K562 (cell line): ENCODE results near the gene FAM171A1. TPM values are rescaled to one million over a fixed set of nuclear protein-coding genes. Genes with fewer than 3 reads are reported as not detected.

Experiments used
- ATAC-seq: fragments of 200-7000 bp; cut with Tn5 transposase; 3 replicates; pipeline ENCODE4 v1.9.1; 2020; ENCODE audit warnings: moderate library complexity
- BruUV-seq: library from RNA; stranded (reverse); fragments of 400-500 nt; replicated peaks from 2 replicates; lab custom pipeline; 2021; lab: Mats Ljungman, UMichigan
- CTCF ChIA-PET: fragments of 300-600 bp; formaldehyde crosslinking; extraction: SDS; loops from one replicate; lab custom pipeline; 2021; ENCODE audit warnings: low intra/inter-chr PET ratio; lab: Yijun Ruan, JAX
- POLR2A ChIA-PET: fragments of 300-600, 350-650 bp; sonication (Branson Sonifier 250); formaldehyde crosslinking; extraction: SDS; loops from one replicate; lab custom pipeline; 2021; ENCODE audit warnings: antibody characterized with exemption, inconsistent platforms; lab: Yijun Ruan, JAX
- DNase-seq, 4 experiments: peaks; one replicate each; pipeline versions ENCODE4 v3.0.0 to v3.0.0-alpha.2; 2011 to 2018; ENCODE audit warnings: low spot score in 3 of 4, mixed read lengths in 3 of 4; ENCODE audit errors: extremely low read depth in 1 of 4
- FAIRE-seq: peaks from 2 replicates; lab custom pipeline; 2011; peaks lifted over from hg19 to GRCh38; lab: Jason Lieb, UNC
- H2AFZ ChIP-seq: 2 replicates; pipeline ENCODE4 v1.6.0; 2011; ENCODE audit warnings: low read depth, low read length, control low read depth, inconsistent platforms
- H3K27ac ChIP-seq: fragments of 200-600 bp; 3 replicates; pipeline ENCODE4 v1.8.0; 2011; ENCODE audit warnings: low read depth, mild to moderate bottlenecking, control low read depth, inconsistent platforms, low read length, moderate library complexity, mixed read lengths; ENCODE audit errors: extremely low read depth
- H3K27me3 ChIP-seq, 2 experiments: fragments of 300-600 bp in 1 of 2; 2 replicates in 1 of 2; 3 replicates in 1 of 2; pipeline versions ENCODE4 v1.6.0 to v1.8.0; 2011; ENCODE audit warnings: inconsistent platforms in 2 of 2, low read length in 2 of 2, mild to moderate bottlenecking in 1 of 2, mixed read lengths in 1 of 2, moderate library complexity in 1 of 2; ENCODE audit not compliant: control insufficient read depth in 2 of 2, insufficient read depth in 2 of 2
- H3K36me3 ChIP-seq: fragments of 300-600 bp; 3 replicates; pipeline ENCODE4 v1.8.0; 2011; ENCODE audit warnings: mild to moderate bottlenecking, low read length, inconsistent platforms; ENCODE audit not compliant: control insufficient read depth, insufficient read depth
- H3K4me1 ChIP-seq, 2 experiments: fragments of 200-600 bp in 1 of 2; replicated peaks in 1 of 2; 2 replicates in 1 of 2; 3 replicates in 1 of 2; pipeline versions ENCODE4 v1.5.1 to v1.8.0; 2011; ENCODE audit warnings: inconsistent platforms in 2 of 2, low read length in 2 of 2, mild to moderate bottlenecking in 1 of 2, mixed read lengths in 1 of 2, moderate library complexity in 1 of 2; ENCODE audit not compliant: control insufficient read depth in 2 of 2, insufficient read depth in 2 of 2
- H3K4me2 ChIP-seq: 2 replicates; pipeline ENCODE4 v1.6.1; 2011; ENCODE audit warnings: low read length, control low read depth, inconsistent platforms, mixed read lengths; ENCODE audit not compliant: insufficient read depth
- H3K4me3 ChIP-seq: fragments of 200-600 bp; sonication (generic), shearing (Covaris generic); 2 replicates; pipeline ENCODE4 v1.5.1; 2016; ENCODE audit warnings: control low read depth, inconsistent platforms
- H3K79me2 ChIP-seq: fragments of 200-600 bp; 3 replicates; pipeline ENCODE4 v1.8.0; 2011; ENCODE audit warnings: low read length, inconsistent platforms; ENCODE audit not compliant: control insufficient read depth, insufficient read depth
- H3K9ac ChIP-seq, 2 experiments: 2 replicates each; pipeline versions ENCODE4 v1.6.0 to v1.6.1; 2011; ENCODE audit warnings: low read depth in 2 of 2, low read length in 2 of 2, control low read depth in 1 of 2, inconsistent platforms in 1 of 2, mild to moderate bottlenecking in 1 of 2, mixed read lengths in 1 of 2; ENCODE audit not compliant: insufficient read depth in 1 of 2
- H3K9me1 ChIP-seq: one replicate; pipeline ENCODE4 v1.6.0; 2011; ENCODE audit warnings: inconsistent platforms, mild to moderate bottlenecking, low read length, moderate library complexity; ENCODE audit not compliant: control insufficient read depth, insufficient read depth
- H3K9me3 ChIP-seq: replicated peaks from 2 replicates; pipeline ENCODE4 v1.5.1; 2011; ENCODE audit warnings: low read depth, low read length, inconsistent platforms; ENCODE audit not compliant: control insufficient read depth, insufficient read depth
- H4K20me1 ChIP-seq: replicated peaks from 2 replicates; pipeline ENCODE4 v1.6.1; 2011; ENCODE audit warnings: low read length, inconsistent platforms, mixed read lengths; ENCODE audit not compliant: control insufficient read depth, insufficient read depth
- CEBPG ChIP-seq, 3 experiments: fragments of 200-800 bp in 1 of 3; sonication (Bioruptor generic) in 1 of 3; sonication (generic) in 1 of 3; formaldehyde crosslinking in 1 of 3; IDR thresholded peaks in 2 of 3; conservative IDR thresholded peaks in 1 of 3; 2 replicates each; pipeline versions ENCODE4 v1.6.1 to v1.8.0; 2016 to 2022; ENCODE audit warnings: missing compliant biosample characterization in 2 of 3, missing genetic modification characterization in 2 of 3, mild to moderate bottlenecking in 1 of 3, missing genetic modification reagents in 1 of 3
- CHCHD3 ChIP-seq: fragments of 250-450 bp; sonication (Bioruptor Pico); IDR thresholded peaks from 2 replicates; pipeline ENCODE4 v2.1.2; 2022; ENCODE audit warnings: mild to moderate bottlenecking
- CREB1 ChIP-seq, 2 experiments: sonication (generic) in 1 of 2; formaldehyde crosslinking in 1 of 2; IDR thresholded peaks; 2 replicates each; pipeline versions ENCODE4 v1.6.1 to v1.8.0; 2012 to 2022; ENCODE audit warnings: inconsistent platforms in 1 of 2, mild to moderate bottlenecking in 1 of 2, missing genetic modification reagents in 1 of 2, moderate library complexity in 1 of 2
- DMBX1 ChIP-seq: fragments of 250-450 bp; sonication (Bioruptor Pico); IDR thresholded peaks from 2 replicates; pipeline ENCODE4 v1.8.0; 2022; ENCODE audit warnings: inconsistent platforms, mild to moderate bottlenecking, moderate library complexity, borderline replicate concordance
- HDAC1 ChIP-seq, 2 experiments: fragments of 450-650 bp; IDR thresholded peaks; 2 replicates each; pipeline ENCODE4 v1.6.1; 2016 to 2017; ENCODE audit warnings: inconsistent platforms in 1 of 2, mild to moderate bottlenecking in 1 of 2, moderate library complexity in 1 of 2
- KDM5B ChIP-seq: fragments of 200-600 bp; sonication (generic); IDR thresholded peaks from 2 replicates; pipeline ENCODE4 v1.6.1; 2012; ENCODE audit warnings: low read depth, mild to moderate bottlenecking, moderate library complexity, low read length, control low read depth, inconsistent platforms; ENCODE audit not compliant: insufficient replicate concordance
- PHF21A ChIP-seq: fragments of 450-650 bp; IDR thresholded peaks from 2 replicates; pipeline ENCODE4 v1.6.1; 2017; ENCODE audit warnings: low read depth, borderline replicate concordance
- RFX1 ChIP-seq: fragments of 450-650 bp; IDR thresholded peaks from 2 replicates; pipeline ENCODE4 v1.6.1; 2016; ENCODE audit warnings: mild to moderate bottlenecking, moderate library complexity
- WGBS: fragments of 100-300 bp; shearing (Covaris generic); methylation state at CpG from one replicate; pipeline ENCODE4 v1.1.6; 2016; ENCODE audit warnings: low coverage, mixed read lengths; ENCODE audit not compliant: insufficient coverage; ENCODE audit errors: missing lambda C conversion rate; 5-methylcytosine and 5-hydroxymethylcytosine counted together
- in situ Hi-C: fragments of 300-500 bp; cut with MboI; formaldehyde crosslinking; loops from 4 replicates; pipeline ENCODE4 v1.15.0; 2018; ENCODE audit warnings: inconsistent platforms, mixed read lengths
- intact Hi-C: fragments of 100-400 bp; cut with micrococcal nuclease; formaldehyde crosslinking; loops from 2 replicates; pipeline ENCODE4 v1.14.2; 2022
- polyA plus RNA-seq, 8 experiments: library from polyadenylated mRNA; depleted of rRNA in 4 of 8; stranded (reverse) in 5 of 8; unstranded in 3 of 8; fragments of >200 nt; fragmentation: Nextera tagmentation in 2 of 8; fragmentation: Illumina TruSeq in 1 of 8; extraction: Ambion mirVana in 2 of 8; extraction: Trizol in 1 of 8; gene quantifications; 2 replicates each; pipeline versions ENCODE4 v1.2.1 to v1.2.3, GENCODE V29; 2011 to 2014; ENCODE audit warnings: inconsistent platforms in 1 of 8, missing spikeins in 1 of 8
- total RNA-seq, 7 experiments: library from RNA; depleted of rRNA in 6 of 7; stranded (reverse); fragments of >200 nt in 6 of 7; fragmentation: Illumina TruSeq in 2 of 7; extraction: Trizol in 2 of 7; gene quantifications; 2 replicates each; pipeline versions ENCODE4 v1.2.1 to v1.2.3, GENCODE V29; 2011 to 2021; ENCODE audit warnings: low replicate concordance in 1 of 7
- TF ChIP-seq, protein P1 (sequence below): sonication (generic); formaldehyde crosslinking; IDR thresholded peaks from 2 replicates; pipeline ENCODE4 v1.8.1; 2022; ENCODE audit warnings: missing genetic modification reagents
- TF ChIP-seq, protein P2 (sequence below): fragments of 250-450 bp; sonication (Bioruptor Pico); IDR thresholded peaks from 2 replicates; pipeline ENCODE4 v1.9.0; 2021; ENCODE audit warnings: mild to moderate bottlenecking, inconsistent platforms
- TF ChIP-seq, protein P3 (sequence below): fragments of 450-650 bp; formaldehyde crosslinking; IDR thresholded peaks from 2 replicates; pipeline ENCODE4 v1.4.0; 2020; ENCODE audit warnings: mild to moderate bottlenecking, moderate library complexity
- TF ChIP-seq, protein P4 (sequence below): sonication (generic); formaldehyde crosslinking; IDR thresholded peaks from 2 replicates; pipeline ENCODE4 v1.9.0; 2022; ENCODE audit warnings: mild to moderate bottlenecking, missing genetic modification reagents

FAM171A1 gene
- total and polyA plus RNA-seq, 9 of the 15 experiments (the other 6 are each of a cell fraction or from before 2014, with no cell fraction given) = 0.51 to 8.2 (median 4.8) TPM

DNA sequence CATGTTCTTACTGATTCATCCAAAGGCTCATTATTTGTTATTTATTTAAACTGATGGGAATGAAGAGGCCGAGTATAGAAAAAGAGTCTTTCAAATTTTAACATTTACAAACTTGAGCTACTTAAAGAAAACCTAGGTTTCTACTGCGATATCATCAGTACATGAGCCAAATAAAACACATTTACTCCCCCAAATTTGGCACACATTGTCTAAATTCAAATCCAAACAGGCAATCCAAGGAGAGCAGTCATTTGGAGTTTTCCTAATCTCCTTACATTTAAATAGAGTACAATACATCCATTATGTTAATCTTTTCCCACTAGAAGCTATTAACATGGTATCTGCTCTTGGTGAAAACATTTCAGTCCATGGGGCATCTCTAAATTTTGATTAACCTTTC lies 204.8 kb downstream of the FAM171A1 start:
- FAIRE-seq (no peak), DNase-seq (no peak), ATAC-seq (no peak)
- 51% methylated on average over 2 of the region's 2 CpGs for whole genome bisulfite sequencing
- no peaks in the 10 kb centered on the region for H3K79me2 ChIP-seq
- H3K4me2 ChIP-seq = no peak overlapping the region
- H3K36me3 ChIP-seq = no peaks in the 10 kb centered on the region
- H3K9ac ChIP-seq = no peak overlapping the region
- H3K27me3 ChIP-seq = no peaks in the 10 kb centered on the region
- ChIA-PET POLR2A (interaction anchor here (0.6 to 1.1 kb wide), 2 partner anchors 26 to 213 kb away, joined by 3 read pairs; partner anchors contain the start of gene DCLRE1C), CTCF (no interaction called here)
- in situ Hi-C loops (no loop called here), intact Hi-C loops (no loop called here)
- BruUV-seq = no TSS peak
- H3K9me1 ChIP-seq = no peaks in the 10 kb centered on the region
- no peak overlapping the region for H3K4me3 ChIP-seq
- H3K9me3 ChIP-seq = no peaks in the 10 kb centered on the region
- peaks cover 13 to 18% of the 10 kb centered on the region in 2 experiments for H3K4me1 ChIP-seq
- no peaks in the 10 kb centered on the region for H4K20me1 ChIP-seq
- H3K27ac ChIP-seq = no peak overlapping the region
- H2AFZ ChIP-seq = no peak overlapping the region
- TF ChIP-seq, protein P1, sequence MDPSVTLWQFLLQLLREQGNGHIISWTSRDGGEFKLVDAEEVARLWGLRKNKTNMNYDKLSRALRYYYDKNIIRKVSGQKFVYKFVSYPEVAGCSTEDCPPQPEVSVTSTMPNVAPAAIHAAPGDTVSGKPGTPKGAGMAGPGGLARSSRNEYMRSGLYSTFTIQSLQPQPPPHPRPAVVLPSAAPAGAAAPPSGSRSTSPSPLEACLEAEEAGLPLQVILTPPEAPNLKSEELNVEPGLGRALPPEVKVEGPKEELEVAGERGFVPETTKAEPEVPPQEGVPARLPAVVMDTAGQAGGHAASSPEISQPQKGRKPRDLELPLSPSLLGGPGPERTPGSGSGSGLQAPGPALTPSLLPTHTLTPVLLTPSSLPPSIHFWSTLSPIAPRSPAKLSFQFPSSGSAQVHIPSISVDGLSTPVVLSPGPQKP (CRISPR knock-in tag) = no peak
- TF ChIP-seq KDM5B = no peak
- no peak for TF ChIP-seq RFX1
- TF ChIP-seq CREB1 (IDR thresholded peaks at IDR 0.05) = no peak
- TF ChIP-seq CREB1 (CRISPR knock-in tag; IDR thresholded peaks at IDR 0.05) = no peak
- TF ChIP-seq, protein P2, sequence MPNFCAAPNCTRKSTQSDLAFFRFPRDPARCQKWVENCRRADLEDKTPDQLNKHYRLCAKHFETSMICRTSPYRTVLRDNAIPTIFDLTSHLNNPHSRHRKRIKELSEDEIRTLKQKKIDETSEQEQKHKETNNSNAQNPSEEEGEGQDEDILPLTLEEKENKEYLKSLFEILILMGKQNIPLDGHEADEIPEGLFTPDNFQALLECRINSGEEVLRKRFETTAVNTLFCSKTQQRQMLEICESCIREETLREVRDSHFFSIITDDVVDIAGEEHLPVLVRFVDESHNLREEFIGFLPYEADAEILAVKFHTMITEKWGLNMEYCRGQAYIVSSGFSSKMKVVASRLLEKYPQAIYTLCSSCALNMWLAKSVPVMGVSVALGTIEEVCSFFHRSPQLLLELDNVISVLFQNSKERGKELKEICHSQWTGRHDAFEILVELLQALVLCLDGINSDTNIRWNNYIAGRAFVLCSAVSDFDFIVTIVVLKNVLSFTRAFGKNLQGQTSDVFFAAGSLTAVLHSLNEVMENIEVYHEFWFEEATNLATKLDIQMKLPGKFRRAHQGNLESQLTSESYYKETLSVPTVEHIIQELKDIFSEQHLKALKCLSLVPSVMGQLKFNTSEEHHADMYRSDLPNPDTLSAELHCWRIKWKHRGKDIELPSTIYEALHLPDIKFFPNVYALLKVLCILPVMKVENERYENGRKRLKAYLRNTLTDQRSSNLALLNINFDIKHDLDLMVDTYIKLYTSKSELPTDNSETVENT (CRISPR knock-in tag) = no peak
- TF ChIP-seq, protein P3, sequence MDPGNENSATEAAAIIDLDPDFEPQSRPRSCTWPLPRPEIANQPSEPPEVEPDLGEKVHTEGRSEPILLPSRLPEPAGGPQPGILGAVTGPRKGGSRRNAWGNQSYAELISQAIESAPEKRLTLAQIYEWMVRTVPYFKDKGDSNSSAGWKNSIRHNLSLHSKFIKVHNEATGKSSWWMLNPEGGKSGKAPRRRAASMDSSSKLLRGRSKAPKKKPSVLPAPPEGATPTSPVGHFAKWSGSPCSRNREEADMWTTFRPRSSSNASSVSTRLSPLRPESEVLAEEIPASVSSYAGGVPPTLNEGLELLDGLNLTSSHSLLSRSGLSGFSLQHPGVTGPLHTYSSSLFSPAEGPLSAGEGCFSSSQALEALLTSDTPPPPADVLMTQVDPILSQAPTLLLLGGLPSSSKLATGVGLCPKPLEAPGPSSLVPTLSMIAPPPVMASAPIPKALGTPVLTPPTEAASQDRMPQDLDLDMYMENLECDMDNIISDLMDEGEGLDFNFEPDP (CRISPR knock-in tag) = no peak
- TF ChIP-seq PHF21A = no peak
- TF ChIP-seq DMBX1 = no peak
- TF ChIP-seq CEBPG (CRISPR knock-in tag; IDR thresholded peaks at IDR 0.05) = no peak
- no peak for TF ChIP-seq CEBPG (tag; conservative IDR thresholded peaks at IDR 0.05 in 1 of 2, IDR thresholded peaks at IDR 0.05 in 1 of 2)
- TF ChIP-seq, protein P4, sequence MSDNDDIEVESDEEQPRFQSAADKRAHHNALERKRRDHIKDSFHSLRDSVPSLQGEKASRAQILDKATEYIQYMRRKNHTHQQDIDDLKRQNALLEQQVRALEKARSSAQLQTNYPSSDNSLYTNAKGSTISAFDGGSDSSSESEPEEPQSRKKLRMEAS = no peak
- TF ChIP-seq CHCHD3 = no peak
- no peak for TF ChIP-seq HDAC1 (IDR thresholded peaks at IDR 0.05)
